Calu3 (cell line): ENCODE results near the gene SPDYC. TPM values are rescaled to one million over a fixed set of nuclear protein-coding genes. Genes with fewer than 3 reads are reported as not detected.

Experiments
- BruUV-seq: library from RNA; stranded (reverse); fragments of 400-500 nt; replicated peaks from 2 replicates; lab custom pipeline; 2021; lab: Mats Ljungman, UMichigan
- CTCF ChIA-PET: fragments of 300-600 bp; sonication (Branson Sonifier 250); formaldehyde crosslinking; loops from one replicate; lab custom pipeline; 2022; ENCODE audit warnings: antibody characterized with exemption; lab: Charles Lee
- DNase-seq: peaks from one replicate; pipeline ENCODE4 v3.0.0; 2022
- H3K27ac Mint-ChIP-seq: one replicate; pipeline ENCODE4 v1.8.0; 2022; ENCODE audit warnings: mixed read lengths; ENCODE audit not compliant: unreplicated experiment
- H3K27me3 Mint-ChIP-seq: one replicate; pipeline ENCODE4 v1.8.0; 2022; ENCODE audit warnings: mixed read lengths; ENCODE audit not compliant: unreplicated experiment
- H3K36me3 Mint-ChIP-seq: one replicate; pipeline ENCODE4 v1.8.0; 2022; ENCODE audit warnings: mild to moderate bottlenecking, moderate library complexity, mixed read lengths; ENCODE audit not compliant: insufficient read depth, unreplicated experiment
- H3K4me1 Mint-ChIP-seq: one replicate; pipeline ENCODE4 v1.8.0; 2022; ENCODE audit warnings: mild to moderate bottlenecking, low read depth, mixed read lengths; ENCODE audit not compliant: unreplicated experiment
- H3K4me3 Mint-ChIP-seq: one replicate; pipeline ENCODE4 v1.8.0; 2022; ENCODE audit warnings: mild to moderate bottlenecking, low read depth, moderate library complexity, mixed read lengths; ENCODE audit not compliant: unreplicated experiment
- H3K9me3 Mint-ChIP-seq: one replicate; pipeline ENCODE4 v1.8.0; 2022; ENCODE audit warnings: low read depth, mixed read lengths; ENCODE audit not compliant: unreplicated experiment
- intact Hi-C: fragments of 100-400 bp; cut with micrococcal nuclease; formaldehyde crosslinking; loops from one replicate; pipeline ENCODE4 v1.10.0; 2022; ENCODE audit not compliant: unreplicated experiment
- total RNA-seq: library from RNA; stranded (reverse); gene quantifications from 2 replicates; pipeline ENCODE4 v1.2.3, GENCODE V29; 2022
- TF ChIP-seq, protein P1 (sequence below): fragments of 200-600 bp; IDR thresholded peaks from one replicate; pipeline ENCODE4 v1.8.0; 2022; ENCODE audit warnings: antibody characterized with exemption; ENCODE audit not compliant: unreplicated experiment

The SPDYC gene
- total RNA-seq, 1 experiment from 2014 or later = not detected

DNA sequence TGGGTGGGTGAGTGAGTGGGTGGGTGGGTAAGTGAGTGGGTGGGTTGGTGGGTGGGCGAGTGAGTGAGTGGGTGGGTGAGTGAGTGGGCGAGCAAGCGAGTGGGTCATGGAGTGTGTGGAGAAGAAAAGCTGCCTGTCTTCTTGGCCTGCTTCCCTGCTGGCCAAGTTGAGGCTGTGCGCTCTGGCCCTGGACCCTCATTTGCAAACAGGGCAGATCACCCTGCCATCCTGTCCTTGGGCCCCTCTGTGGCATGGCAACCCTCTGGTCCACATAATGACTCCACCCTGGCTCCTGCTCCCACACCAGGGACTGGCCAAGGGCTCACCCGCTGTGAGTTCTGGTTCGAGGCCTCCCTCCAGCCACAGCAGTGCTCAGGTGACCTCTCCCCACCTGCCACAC is 46.8 kb downstream of the SPDYC start:
- intact Hi-C loops = no loop called here
- BruUV-seq = no TSS peak
- peaks cover 50% of the 10 kb centered on the region for H3K36me3 Mint-ChIP-seq
- DNase-seq = no peak
- CTCF ChIA-PET = no interaction called here
- TF ChIP-seq, protein P1, sequence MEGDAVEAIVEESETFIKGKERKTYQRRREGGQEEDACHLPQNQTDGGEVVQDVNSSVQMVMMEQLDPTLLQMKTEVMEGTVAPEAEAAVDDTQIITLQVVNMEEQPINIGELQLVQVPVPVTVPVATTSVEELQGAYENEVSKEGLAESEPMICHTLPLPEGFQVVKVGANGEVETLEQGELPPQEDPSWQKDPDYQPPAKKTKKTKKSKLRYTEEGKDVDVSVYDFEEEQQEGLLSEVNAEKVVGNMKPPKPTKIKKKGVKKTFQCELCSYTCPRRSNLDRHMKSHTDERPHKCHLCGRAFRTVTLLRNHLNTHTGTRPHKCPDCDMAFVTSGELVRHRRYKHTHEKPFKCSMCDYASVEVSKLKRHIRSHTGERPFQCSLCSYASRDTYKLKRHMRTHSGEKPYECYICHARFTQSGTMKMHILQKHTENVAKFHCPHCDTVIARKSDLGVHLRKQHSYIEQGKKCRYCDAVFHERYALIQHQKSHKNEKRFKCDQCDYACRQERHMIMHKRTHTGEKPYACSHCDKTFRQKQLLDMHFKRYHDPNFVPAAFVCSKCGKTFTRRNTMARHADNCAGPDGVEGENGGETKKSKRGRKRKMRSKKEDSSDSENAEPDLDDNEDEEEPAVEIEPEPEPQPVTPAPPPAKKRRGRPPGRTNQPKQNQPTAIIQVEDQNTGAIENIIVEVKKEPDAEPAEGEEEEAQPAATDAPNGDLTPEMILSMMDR = no peak
- no peak overlapping the region for H3K4me3 Mint-ChIP-seq
- no peaks in the 10 kb centered on the region for H3K9me3 Mint-ChIP-seq
- no peak overlapping the region for H3K27ac Mint-ChIP-seq
- H3K27me3 Mint-ChIP-seq = no peaks in the 10 kb centered on the region
- no peaks in the 10 kb centered on the region for H3K4me1 Mint-ChIP-seq

DNA sequence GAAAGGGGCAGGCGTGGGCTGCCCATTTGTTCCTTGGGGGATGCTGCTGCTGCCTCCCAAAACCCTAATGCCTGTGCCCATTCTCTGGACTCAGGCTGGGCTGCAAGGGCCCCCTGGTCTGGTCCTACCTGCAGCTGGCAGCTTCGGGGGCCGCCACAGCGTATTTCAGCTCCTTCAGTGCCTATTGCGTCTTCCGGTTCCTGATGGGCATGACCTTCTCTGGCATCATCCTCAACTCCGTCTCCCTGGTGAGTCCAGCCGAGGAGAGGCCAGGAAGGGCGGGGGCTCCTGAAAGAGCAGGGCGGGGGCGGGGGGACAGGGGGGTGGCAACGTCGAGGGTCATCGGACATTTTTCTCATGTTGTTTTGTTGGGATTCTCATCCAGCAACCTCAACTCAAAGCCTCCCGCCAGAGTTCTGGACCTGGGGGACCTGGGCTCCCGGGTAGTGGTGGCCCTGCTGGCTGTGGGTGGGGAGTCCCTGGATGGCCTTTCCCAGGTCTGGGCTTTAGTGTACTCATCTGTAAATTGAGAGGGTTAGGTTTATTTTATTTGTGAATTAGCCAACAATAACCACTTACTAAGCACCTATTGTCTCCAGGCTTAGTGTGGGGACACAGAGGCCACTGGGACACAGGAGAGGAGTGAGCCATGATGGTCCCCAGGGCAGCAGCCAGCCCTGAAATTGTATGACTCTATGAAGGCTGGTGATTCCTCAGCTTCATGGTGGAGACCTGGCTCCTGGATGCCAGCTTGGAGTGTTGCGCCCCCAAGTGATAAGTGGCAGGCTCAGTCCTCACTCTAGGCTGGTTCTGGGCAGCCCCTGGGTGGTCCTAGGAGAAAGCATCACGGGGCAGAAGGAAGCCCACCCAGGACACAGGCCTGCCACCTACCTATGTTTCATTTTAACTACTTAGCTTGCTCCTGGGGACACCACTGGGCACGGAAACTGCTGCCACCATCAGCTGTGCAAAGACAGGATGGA is 47.7 kb downstream of the SPDYC start:
- intact Hi-C loops = no loop called here
- Mint-ChIP-seq H3K36me3 (peaks cover 41% of the 10 kb centered on the region), H3K4me3 (no peak overlapping the region), H3K27ac (no peak overlapping the region), H3K4me1 (no peaks in the 10 kb centered on the region), H3K27me3 (no peaks in the 10 kb centered on the region), H3K9me3 (no peaks in the 10 kb centered on the region)
- no peak for DNase-seq
- CTCF ChIA-PET = no interaction called here
- no TSS peak for BruUV-seq
- TF ChIP-seq, protein P1 = no peak

DNA sequence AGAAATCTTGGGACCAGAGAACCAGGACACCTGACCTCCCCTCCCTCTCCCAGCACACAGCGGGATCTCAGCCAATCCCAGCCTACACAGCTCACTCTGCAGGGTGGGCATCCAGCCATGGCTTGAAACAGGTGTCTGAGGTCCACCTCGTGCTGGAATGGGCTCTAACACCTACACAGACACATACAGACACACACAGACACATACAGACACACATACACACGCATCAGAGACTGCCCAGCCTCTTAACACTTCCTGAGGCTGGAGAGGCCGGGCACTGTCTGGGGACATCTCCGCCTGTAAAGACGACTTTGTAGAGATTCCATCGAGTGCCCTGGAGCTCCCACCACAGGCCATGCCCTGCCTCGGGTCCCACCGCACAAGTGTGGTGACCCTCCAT is 48.4 kb downstream of the SPDYC start:
- H3K36me3 Mint-ChIP-seq = peaks cover 39% of the 10 kb centered on the region
- TF ChIP-seq, protein P1 = no peak
- H3K9me3 Mint-ChIP-seq = no peaks in the 10 kb centered on the region
- intact Hi-C loops = no loop called here
- H3K4me3 Mint-ChIP-seq = no peak overlapping the region
- H3K27ac Mint-ChIP-seq = no peak overlapping the region
- CTCF ChIA-PET = no interaction called here
- no peak for DNase-seq
- H3K27me3 Mint-ChIP-seq = no peaks in the 10 kb centered on the region
- no peaks in the 10 kb centered on the region for H3K4me1 Mint-ChIP-seq
- no TSS peak for BruUV-seq

DNA sequence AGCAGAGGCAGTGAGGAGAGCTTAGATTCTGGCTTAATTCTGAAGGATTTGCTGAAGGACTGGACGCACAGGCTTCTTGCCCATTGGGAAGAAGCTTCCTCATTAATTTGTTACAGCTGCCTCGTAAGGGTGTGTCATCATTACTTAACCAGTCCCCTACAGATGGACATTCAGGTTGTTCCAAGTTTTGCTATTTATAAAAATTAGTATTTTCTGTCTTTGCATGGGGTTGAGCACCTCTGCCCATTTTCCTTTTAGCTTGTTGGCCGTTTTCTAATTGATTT is 49.8 kb downstream of the SPDYC start:
- no peak overlapping the region for H3K4me3 Mint-ChIP-seq
- TF ChIP-seq, protein P1 = no peak
- H3K36me3 Mint-ChIP-seq = peaks cover 30% of the 10 kb centered on the region
- no TSS peak for BruUV-seq
- intact Hi-C loops = no loop called here
- DNase-seq = no peak
- no peak overlapping the region for H3K27ac Mint-ChIP-seq
- CTCF ChIA-PET = no interaction called here
- no peaks in the 10 kb centered on the region for H3K4me1 Mint-ChIP-seq
- no peaks in the 10 kb centered on the region for H3K9me3 Mint-ChIP-seq
- H3K27me3 Mint-ChIP-seq = no peaks in the 10 kb centered on the region
